K562 (cell line): ENCODE measurements around the gene KATNAL2. TPM values are rescaled to one million over a fixed set of nuclear protein-coding genes. Genes with fewer than 3 reads are reported as not detected.
"Not testable (repeated sequence)": the region's sequence is repeated elsewhere in the genome, so short reads cannot be mapped to it uniquely, and the experiment has no call there.

Experiments
- ATAC-seq: fragments of 200-7000 bp; cut with Tn5 transposase; 3 replicates; pipeline ENCODE4 v1.9.1; 2020; ENCODE audit warnings: moderate library complexity
- BruUV-seq: library from RNA; stranded (reverse); fragments of 400-500 nt; replicated peaks from 2 replicates; lab custom pipeline; 2021; lab: Mats Ljungman, UMichigan
- CTCF ChIA-PET: fragments of 300-600 bp; formaldehyde crosslinking; extraction: SDS; loops from one replicate; lab custom pipeline; 2021; ENCODE audit warnings: low intra/inter-chr PET ratio; lab: Yijun Ruan, JAX
- POLR2A ChIA-PET: fragments of 300-600, 350-650 bp; sonication (Branson Sonifier 250); formaldehyde crosslinking; extraction: SDS; loops from one replicate; lab custom pipeline; 2021; ENCODE audit warnings: antibody characterized with exemption, inconsistent platforms; lab: Yijun Ruan, JAX
- DNase-seq, 4 experiments: peaks; one replicate each; pipeline versions ENCODE4 v3.0.0 to v3.0.0-alpha.2; 2011 to 2018; ENCODE audit warnings: low spot score in 3 of 4, mixed read lengths in 3 of 4; ENCODE audit errors: extremely low read depth in 1 of 4
- FAIRE-seq: peaks from 2 replicates; lab custom pipeline; 2011; peaks lifted over from hg19 to GRCh38; lab: Jason Lieb, UNC
- H2AFZ ChIP-seq: 2 replicates; pipeline ENCODE4 v1.6.0; 2011; ENCODE audit warnings: low read depth, low read length, control low read depth, inconsistent platforms
- H3K27ac ChIP-seq: fragments of 200-600 bp; 3 replicates; pipeline ENCODE4 v1.8.0; 2011; ENCODE audit warnings: low read depth, mild to moderate bottlenecking, control low read depth, inconsistent platforms, low read length, moderate library complexity, mixed read lengths; ENCODE audit errors: extremely low read depth
- H3K27me3 ChIP-seq, 2 experiments: fragments of 300-600 bp in 1 of 2; 2 replicates in 1 of 2; 3 replicates in 1 of 2; pipeline versions ENCODE4 v1.6.0 to v1.8.0; 2011; ENCODE audit warnings: inconsistent platforms in 2 of 2, low read length in 2 of 2, mild to moderate bottlenecking in 1 of 2, mixed read lengths in 1 of 2, moderate library complexity in 1 of 2; ENCODE audit not compliant: control insufficient read depth in 2 of 2, insufficient read depth in 2 of 2
- H3K36me3 ChIP-seq: fragments of 300-600 bp; 3 replicates; pipeline ENCODE4 v1.8.0; 2011; ENCODE audit warnings: mild to moderate bottlenecking, low read length, inconsistent platforms; ENCODE audit not compliant: control insufficient read depth, insufficient read depth
- H3K4me1 ChIP-seq, 2 experiments: fragments of 200-600 bp in 1 of 2; replicated peaks in 1 of 2; 2 replicates in 1 of 2; 3 replicates in 1 of 2; pipeline versions ENCODE4 v1.5.1 to v1.8.0; 2011; ENCODE audit warnings: inconsistent platforms in 2 of 2, low read length in 2 of 2, mild to moderate bottlenecking in 1 of 2, mixed read lengths in 1 of 2, moderate library complexity in 1 of 2; ENCODE audit not compliant: control insufficient read depth in 2 of 2, insufficient read depth in 2 of 2
- H3K4me2 ChIP-seq: 2 replicates; pipeline ENCODE4 v1.6.1; 2011; ENCODE audit warnings: low read length, control low read depth, inconsistent platforms, mixed read lengths; ENCODE audit not compliant: insufficient read depth
- H3K4me3 ChIP-seq: fragments of 200-600 bp; sonication (generic), shearing (Covaris generic); 2 replicates; pipeline ENCODE4 v1.5.1; 2016; ENCODE audit warnings: control low read depth, inconsistent platforms
- H3K79me2 ChIP-seq: fragments of 200-600 bp; 3 replicates; pipeline ENCODE4 v1.8.0; 2011; ENCODE audit warnings: low read length, inconsistent platforms; ENCODE audit not compliant: control insufficient read depth, insufficient read depth
- H3K9ac ChIP-seq, 2 experiments: 2 replicates each; pipeline versions ENCODE4 v1.6.0 to v1.6.1; 2011; ENCODE audit warnings: low read depth in 2 of 2, low read length in 2 of 2, control low read depth in 1 of 2, inconsistent platforms in 1 of 2, mild to moderate bottlenecking in 1 of 2, mixed read lengths in 1 of 2; ENCODE audit not compliant: insufficient read depth in 1 of 2
- H3K9me1 ChIP-seq: one replicate; pipeline ENCODE4 v1.6.0; 2011; ENCODE audit warnings: inconsistent platforms, mild to moderate bottlenecking, low read length, moderate library complexity; ENCODE audit not compliant: control insufficient read depth, insufficient read depth
- H3K9me3 ChIP-seq: replicated peaks from 2 replicates; pipeline ENCODE4 v1.5.1; 2011; ENCODE audit warnings: low read depth, low read length, inconsistent platforms; ENCODE audit not compliant: control insufficient read depth, insufficient read depth
- H4K20me1 ChIP-seq: replicated peaks from 2 replicates; pipeline ENCODE4 v1.6.1; 2011; ENCODE audit warnings: low read length, inconsistent platforms, mixed read lengths; ENCODE audit not compliant: control insufficient read depth, insufficient read depth
- SLC30A9 ChIP-seq: fragments of 250-450 bp; sonication (Bioruptor Pico); IDR thresholded peaks from 2 replicates; pipeline ENCODE4 v1.8.0; 2022; ENCODE audit warnings: mild to moderate bottlenecking, moderate library complexity
- ZNF740 ChIP-seq, 3 experiments: fragments of 200-800 bp in 1 of 3; sonication (Bioruptor generic) in 1 of 3; sonication (generic) in 1 of 3; formaldehyde crosslinking in 1 of 3; IDR thresholded peaks; 2 replicates each; pipeline versions ENCODE4 v1.6.1 to v1.8.0; 2016 to 2022; ENCODE audit warnings: mild to moderate bottlenecking in 2 of 3, missing compliant biosample characterization in 2 of 3, missing genetic modification characterization in 2 of 3, missing genetic modification reagents in 1 of 3
- WGBS: fragments of 100-300 bp; shearing (Covaris generic); methylation state at CpG from one replicate; pipeline ENCODE4 v1.1.6; 2016; ENCODE audit warnings: low coverage, mixed read lengths; ENCODE audit not compliant: insufficient coverage; ENCODE audit errors: missing lambda C conversion rate; 5-methylcytosine and 5-hydroxymethylcytosine counted together
- in situ Hi-C: fragments of 300-500 bp; cut with MboI; formaldehyde crosslinking; loops from 4 replicates; pipeline ENCODE4 v1.15.0; 2018; ENCODE audit warnings: inconsistent platforms, mixed read lengths
- intact Hi-C: fragments of 100-400 bp; cut with micrococcal nuclease; formaldehyde crosslinking; loops from 2 replicates; pipeline ENCODE4 v1.14.2; 2022
- polyA plus RNA-seq, 8 experiments: library from polyadenylated mRNA; depleted of rRNA in 4 of 8; stranded (reverse) in 5 of 8; unstranded in 3 of 8; fragments of >200 nt; fragmentation: Nextera tagmentation in 2 of 8; fragmentation: Illumina TruSeq in 1 of 8; extraction: Ambion mirVana in 2 of 8; extraction: Trizol in 1 of 8; gene quantifications; 2 replicates each; pipeline versions ENCODE4 v1.2.1 to v1.2.3, GENCODE V29; 2011 to 2014; ENCODE audit warnings: inconsistent platforms in 1 of 8, missing spikeins in 1 of 8
- total RNA-seq, 7 experiments: library from RNA; depleted of rRNA in 6 of 7; stranded (reverse); fragments of >200 nt in 6 of 7; fragmentation: Illumina TruSeq in 2 of 7; extraction: Trizol in 2 of 7; gene quantifications; 2 replicates each; pipeline versions ENCODE4 v1.2.1 to v1.2.3, GENCODE V29; 2011 to 2021; ENCODE audit warnings: low replicate concordance in 1 of 7

Gene KATNAL2
- total and polyA plus RNA-seq, 9 of the 15 experiments (the other 6 are each of a cell fraction or from before 2014, with no cell fraction given) = 0.08 to 1.2 (median 0.48) TPM

GRCh38 chr18:46958209-46958608 lies 40.8 kb downstream of the KATNAL2 start (continued):
- TF ChIP-seq ZNF740 (CRISPR knock-in tag; IDR thresholded peaks at IDR 0.05) (no peak), ZNF740 (tag; IDR thresholded peaks at IDR 0.05) (no peak), SLC30A9 (no peak)

DNA sequence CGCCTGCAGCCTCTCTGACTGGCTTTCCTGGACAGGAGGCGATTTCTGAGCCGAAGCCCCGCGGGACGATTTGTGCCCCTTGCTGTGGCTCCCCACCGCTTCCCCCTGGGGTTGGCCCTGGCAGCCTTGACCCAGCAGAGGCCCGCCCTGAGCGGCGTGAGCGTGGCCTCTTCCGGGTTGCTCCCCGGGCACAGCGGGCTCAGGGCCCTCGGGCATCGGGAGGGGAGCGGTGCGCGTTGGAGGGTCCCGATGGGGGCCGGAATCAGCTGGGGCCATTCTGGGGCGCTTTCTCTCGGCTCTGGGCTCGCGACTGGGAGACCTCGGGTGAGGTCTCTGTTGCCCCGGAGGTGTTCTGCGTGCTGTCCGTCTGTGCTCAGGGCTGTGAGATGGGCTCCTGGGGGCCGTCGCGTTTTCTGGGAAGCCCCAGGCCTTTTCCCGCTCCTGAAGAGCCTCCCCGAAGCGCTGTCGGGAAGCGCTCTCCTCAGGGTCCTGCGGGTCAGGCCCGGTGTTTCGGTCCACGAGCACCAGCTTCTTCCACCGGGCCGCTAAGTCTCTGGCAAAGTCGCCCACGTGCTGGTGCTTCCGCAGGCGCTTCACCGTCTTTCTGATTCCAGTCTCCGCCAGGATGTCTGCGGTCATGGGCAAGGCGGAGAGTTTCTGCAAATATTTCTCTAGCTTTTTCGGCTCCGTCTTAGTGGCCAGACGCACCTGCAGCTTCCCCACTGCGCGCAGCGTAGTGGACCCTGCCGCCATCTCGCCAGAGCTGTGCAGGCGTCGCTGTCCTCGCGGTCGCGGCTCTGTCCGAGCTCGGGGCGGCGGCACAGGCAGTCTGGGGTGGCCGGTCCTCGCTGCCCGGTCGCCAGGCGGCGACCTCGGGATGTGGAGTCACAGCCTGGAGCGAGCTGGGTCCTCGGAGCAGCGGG lies 46.5 kb downstream of the KATNAL2 start:
- H3K4me2 ChIP-seq, intact Hi-C loops, H4K20me1 ChIP-seq, H3K79me2 ChIP-seq, H3K9me1 ChIP-seq, H2AFZ ChIP-seq, BruUV-seq, H3K27me3 ChIP-seq, H3K36me3 ChIP-seq, H3K27ac ChIP-seq, POLR2A ChIA-PET, CTCF ChIA-PET, DNase-seq, H3K9ac ChIP-seq, H3K4me1 ChIP-seq, in situ Hi-C loops, FAIRE-seq, H3K9me3 ChIP-seq, H3K4me3 ChIP-seq: not testable (repeated sequence)
- ATAC-seq = peak; percentile 70
- no CpG with 5 or more reads among the region's 79 CpGs for WGBS

DNA sequence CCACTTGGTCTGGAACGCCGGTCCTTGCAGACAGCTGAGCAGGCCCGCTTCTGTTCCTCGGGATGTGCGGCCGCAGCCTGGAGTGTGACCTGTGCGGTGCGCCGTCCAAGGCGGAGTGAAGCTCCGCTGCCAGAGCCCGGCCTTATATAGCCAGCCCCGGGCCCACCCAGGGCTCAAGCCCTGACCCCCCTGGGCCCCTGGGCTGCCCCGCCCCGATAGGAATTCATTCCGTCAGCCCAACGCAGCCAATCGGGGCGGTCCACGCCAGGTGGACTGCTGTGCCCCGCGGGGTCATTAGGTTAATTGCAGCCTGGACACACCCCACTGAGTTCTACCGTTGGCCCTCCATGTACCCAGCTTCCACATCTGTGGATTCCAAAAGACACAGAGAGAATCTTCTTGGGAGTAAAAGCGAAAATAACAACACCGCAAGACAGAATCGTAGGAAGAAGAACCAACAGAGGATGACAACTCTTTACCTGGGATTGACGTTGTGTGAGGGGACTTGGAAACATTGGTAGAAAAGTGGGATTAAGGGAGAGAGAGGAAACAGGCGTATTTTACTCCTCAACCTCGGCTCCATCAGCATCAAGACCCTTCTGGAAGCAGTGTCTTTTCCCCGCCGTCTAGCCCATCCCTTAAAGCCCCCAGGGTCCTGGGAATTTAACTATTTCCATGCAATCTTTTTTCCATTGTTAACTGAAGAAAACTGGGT lies 47.3 kb downstream of the KATNAL2 start:
- BruUV-seq, POLR2A ChIA-PET, H3K36me3 ChIP-seq, H3K9ac ChIP-seq, DNase-seq, H4K20me1 ChIP-seq, H3K27me3 ChIP-seq, H3K4me3 ChIP-seq, H2AFZ ChIP-seq, H3K4me2 ChIP-seq, H3K9me1 ChIP-seq, H3K27ac ChIP-seq, in situ Hi-C loops, H3K79me2 ChIP-seq, H3K4me1 ChIP-seq, intact Hi-C loops, H3K9me3 ChIP-seq, CTCF ChIA-PET, FAIRE-seq: not testable (repeated sequence)
- WGBS = no CpG with 5 or more reads among the region's 31 CpGs
- peak; percentile 42; the same call in 2 of the 3 replicates for ATAC-seq

DNA sequence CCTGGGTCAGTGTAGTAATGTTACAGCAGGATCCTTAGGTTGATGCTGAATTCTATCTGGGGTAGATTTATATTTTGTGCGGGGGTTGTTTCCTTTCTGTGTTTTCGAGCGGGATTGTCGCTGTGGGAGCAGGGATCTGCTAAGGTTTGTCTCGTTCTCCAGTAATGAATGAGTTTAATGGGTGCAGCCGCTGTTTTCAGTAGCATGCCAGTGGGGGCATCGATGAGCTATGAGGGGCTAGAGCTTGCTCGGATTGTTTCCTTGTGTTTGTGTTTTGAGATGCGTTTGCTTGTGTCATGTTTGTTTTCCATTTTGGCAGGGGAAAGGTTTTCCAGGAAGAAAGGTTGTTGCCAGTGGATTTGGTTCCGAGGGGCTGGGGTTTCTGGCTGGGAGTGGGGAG lies 48.9 kb downstream of the KATNAL2 start:
- H3K4me3 ChIP-seq, H3K36me3 ChIP-seq, H4K20me1 ChIP-seq, in situ Hi-C loops, H3K4me2 ChIP-seq, H2AFZ ChIP-seq, H3K9ac ChIP-seq, H3K27me3 ChIP-seq, H3K9me1 ChIP-seq, BruUV-seq, DNase-seq, POLR2A ChIA-PET, H3K4me1 ChIP-seq, intact Hi-C loops, H3K9me3 ChIP-seq, H3K79me2 ChIP-seq, ATAC-seq, H3K27ac ChIP-seq, CTCF ChIA-PET: not testable (repeated sequence)
- WGBS = no CpG with 5 or more reads among the region's 10 CpGs
- FAIRE-seq = peak; percentile 49
